ENCODE results near the gene AMBRA1. TPM values are rescaled to one million over a fixed set of nuclear protein-coding genes. Genes with fewer than 3 reads are reported as not detected.

The AMBRA1 gene
- total RNA-seq, 2 donors from 2014 or later = 56.2 to 60.7 TPM

GRCh38 chr11:46431211-46431610, 162.6 kb downstream of the AMBRA1 start:
- TF ChIP-seq POLR2A (IDR thresholded peaks at IDR 0.05) (no peak), CTCF (IDR thresholded peaks at IDR 0.05) (no peak), POLR2AphosphoS5 (IDR thresholded peaks at IDR 0.05) (no peak)
- Histone ChIP-seq H3K9me3 (no peaks in the 10 kb centered on the region), H3K4me3 (no peak overlapping the region), H3K27ac (no peak overlapping the region), H3K27me3 (replicated peaks; ENCODE audit: insufficient read depth) (no peaks in the 10 kb centered on the region), H3K4me1 (replicated peaks) (no peaks in the 10 kb centered on the region), H3K36me3 (peaks cover 0 to 9% of the 10 kb centered on the region in 2 donors)
- intact Hi-C loops (cut with DNase I) = no loop called here
- no peak for DNase-seq (ENCODE audit: low spot score)

- Histone ChIP-seq H3K9me3 (no peaks in the 10 kb centered on the region), H3K27me3 (replicated peaks; ENCODE audit: insufficient read depth) (no peaks in the 10 kb centered on the region), H3K4me1 (replicated peaks) (no peaks in the 10 kb centered on the region), H3K36me3 (peaks cover 0 to 8% of the 10 kb centered on the region in 2 donors), H3K4me3 (no peak overlapping the region), H3K27ac (no peak overlapping the region)
- TF ChIP-seq POLR2AphosphoS5 (IDR thresholded peaks at IDR 0.05) (no peak), CTCF (IDR thresholded peaks at IDR 0.05) (no peak), POLR2A (IDR thresholded peaks at IDR 0.05) (no peak)
- 83% methylated on average over 3 of the region's 3 CpGs for WGBS
- intact Hi-C loops (cut with DNase I) = no loop called here
- DNase-seq (ENCODE audit: low spot score) = no peak
Measured at GRCh38 chr11:46429717-46430116, 164.1 kb downstream of the AMBRA1 start.

- H3K4me1 ChIP-seq (replicated peaks) = no peaks in the 10 kb centered on the region
- no peaks in the 10 kb centered on the region for H3K36me3 ChIP-seq
- H3K27me3 ChIP-seq (replicated peaks; ENCODE audit: insufficient read depth) = no peaks in the 10 kb centered on the region
- H3K27ac ChIP-seq = no peak overlapping the region
- WGBS = 92% methylated on average over 9 of the region's 9 CpGs
- TF ChIP-seq CTCF (IDR thresholded peaks at IDR 0.05) (no peak), POLR2A (IDR thresholded peaks at IDR 0.05) (no peak), POLR2AphosphoS5 (IDR thresholded peaks at IDR 0.05) (no peak)
- no peak for DNase-seq (ENCODE audit: low spot score)
- H3K4me3 ChIP-seq = no peak overlapping the region
- intact Hi-C loops (cut with DNase I) = no loop called here
- no peaks in the 10 kb centered on the region for H3K9me3 ChIP-seq
Measured at GRCh38 chr11:46427364-46427763, 166.5 kb downstream of the AMBRA1 start.

GRCh38 chr11:46426233-46426991, 167.4 kb downstream of the AMBRA1 start:
- H3K36me3 ChIP-seq = no peaks in the 10 kb centered on the region
- no peak overlapping the region for H3K27ac ChIP-seq
- intact Hi-C loops (cut with DNase I) = no loop called here
- no peak overlapping the region for H3K4me3 ChIP-seq
- TF ChIP-seq CTCF (IDR thresholded peaks at IDR 0.05) = no peak
- no peak for TF ChIP-seq POLR2A (IDR thresholded peaks at IDR 0.05)
- TF ChIP-seq POLR2AphosphoS5 (IDR thresholded peaks at IDR 0.05) = no peak
- no peaks in the 10 kb centered on the region for H3K27me3 ChIP-seq (replicated peaks; ENCODE audit: insufficient read depth)
- H3K4me1 ChIP-seq (replicated peaks) = no peaks in the 10 kb centered on the region
- H3K9me3 ChIP-seq = no peaks in the 10 kb centered on the region
- DNase-seq (ENCODE audit: low spot score) = no peak
- 81% methylated on average over 4 of the region's 4 CpGs for WGBS

GRCh38 chr11:46422588-46422987, 171.2 kb downstream of the AMBRA1 start:
- no peak for DNase-seq (ENCODE audit: low spot score)
- Histone ChIP-seq H3K9me3 (no peaks in the 10 kb centered on the region), H3K36me3 (no peaks in the 10 kb centered on the region), H3K4me1 (replicated peaks) (no peaks in the 10 kb centered on the region), H3K27me3 (replicated peaks; ENCODE audit: insufficient read depth) (no peaks in the 10 kb centered on the region), H3K27ac (no peak overlapping the region), H3K4me3 (no peak overlapping the region)
- intact Hi-C loops (cut with DNase I) = no loop called here
- WGBS = 23% methylated on average over 7 of the region's 7 CpGs
- no peak for TF ChIP-seq POLR2A (IDR thresholded peaks at IDR 0.05)
- no peak for TF ChIP-seq POLR2AphosphoS5 (IDR thresholded peaks at IDR 0.05)
- TF ChIP-seq CTCF (IDR thresholded peaks at IDR 0.05) = no peak

Measured in prostate gland (tissue), 2 donors.